Putamen (tissue), 1 donor: ENCODE measurements around the gene ELP4.
"Not testable (repeated sequence)": the region's sequence is repeated elsewhere in the genome, so short reads cannot be mapped to it uniquely, and the experiment has no call there.

ENCODE experiments used
- DNase-seq: peaks from one replicate; pipeline ENCODE4 v3.0.0-alpha.2; 2016; ENCODE audit warnings: low spot score

The ELP4 gene

GRCh38 chr11:31542862-31543261 is 33.3 kb downstream of the ELP4 start:
- no peak for DNase-seq

GRCh38 chr11:31555938-31556337 is 46.4 kb downstream of the ELP4 start:
- no peak for DNase-seq

- DNase-seq = peak; percentile 24
Observed at GRCh38 chr11:31558001-31558400, 48.4 kb downstream of the ELP4 start.

- DNase-seq = no peak
Observed at GRCh38 chr11:31560842-31561476, 51.4 kb downstream of the ELP4 start.

- DNase-seq = not testable (repeated sequence)
Observed at GRCh38 chr11:31564517-31564916, 55.0 kb downstream of the ELP4 start.

GRCh38 chr11:31574133-31574532 is 64.6 kb downstream of the ELP4 start:
- DNase-seq = not testable (repeated sequence)

GRCh38 chr11:31575764-31576163 is 66.2 kb downstream of the ELP4 start:
- not testable (repeated sequence) for DNase-seq

- DNase-seq = not testable (repeated sequence)
Observed at GRCh38 chr11:31579412-31579811, 69.8 kb downstream of the ELP4 start.

- DNase-seq = no peak
Observed at GRCh38 chr11:31582697-31583096, 73.1 kb downstream of the ELP4 start.

- no peak for DNase-seq
Observed at GRCh38 chr11:31598454-31598853, 88.9 kb downstream of the ELP4 start.

- no peak for DNase-seq
Observed at GRCh38 chr11:31601635-31602282, 92.2 kb downstream of the ELP4 start.

- DNase-seq = no peak
Observed at GRCh38 chr11:31606893-31607292, 97.3 kb downstream of the ELP4 start.

- DNase-seq = no peak
Observed at GRCh38 chr11:31607914-31608313, 98.3 kb downstream of the ELP4 start.

- no peak for DNase-seq
Observed at GRCh38 chr11:31608995-31609394, 99.4 kb downstream of the ELP4 start.

- DNase-seq = no peak
Observed at GRCh38 chr11:31610544-31610943, 101.0 kb downstream of the ELP4 start.

- DNase-seq = no peak
Observed at GRCh38 chr11:31617246-31617645, 107.7 kb downstream of the ELP4 start.

- DNase-seq = no peak
Observed at GRCh38 chr11:31619980-31620379, 110.4 kb downstream of the ELP4 start.

- DNase-seq = no peak
Observed at GRCh38 chr11:31620434-31620833, 110.9 kb downstream of the ELP4 start.

GRCh38 chr11:31625868-31626267 is 116.3 kb downstream of the ELP4 start:
- no peak for DNase-seq

GRCh38 chr11:31628111-31628510 is 118.5 kb downstream of the ELP4 start:
- peak; percentile 18 for DNase-seq

- DNase-seq = no peak
Observed at GRCh38 chr11:31636983-31637382, 127.4 kb downstream of the ELP4 start.

GRCh38 chr11:31640611-31641010 is 131.0 kb downstream of the ELP4 start:
- no peak for DNase-seq

- no peak for DNase-seq
Observed at GRCh38 chr11:31641477-31642062, 132.0 kb downstream of the ELP4 start.

GRCh38 chr11:31643857-31644256 is 134.3 kb downstream of the ELP4 start:
- no peak for DNase-seq
